MV-4-11 (cell line): ENCODE data around the gene SUGCT.
"Not testable (repeated sequence)": the region's sequence is repeated elsewhere in the genome, so short reads cannot be mapped to it uniquely, and the experiment has no call there.

ENCODE experiments used
- DNase-seq: peaks from one replicate; lab custom pipeline; 2025; lab: John Stamatoyannopoulos, UW

SUGCT gene

GRCh38 chr7:40405991-40406390 is 271.2 kb downstream of the SUGCT start:
- DNase-seq = no peak

GRCh38 chr7:40412323-40412722 is 277.5 kb downstream of the SUGCT start:
- DNase-seq = no peak

- not testable (repeated sequence) for DNase-seq
Observed at GRCh38 chr7:40414704-40415103, 279.9 kb downstream of the SUGCT start.

DNA sequence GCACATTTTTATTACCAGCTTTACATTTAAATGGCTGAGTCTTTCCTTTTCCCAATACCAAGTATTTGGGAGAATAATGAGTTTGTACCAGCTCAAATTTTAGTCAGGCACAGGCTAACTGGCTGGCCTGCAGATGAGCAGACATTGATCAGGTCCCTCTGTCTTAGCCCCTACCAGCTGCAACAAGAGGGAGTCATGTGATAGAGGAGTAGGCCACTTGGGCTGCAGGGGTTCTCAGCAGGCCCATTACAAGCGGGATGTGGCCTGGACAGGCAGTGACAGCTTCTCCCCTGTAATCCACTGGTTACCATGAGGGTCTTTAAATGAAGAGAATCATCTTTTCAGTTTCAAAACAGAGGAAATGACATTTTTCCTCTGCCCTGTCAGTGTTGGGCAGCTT is 283.6 kb downstream of the SUGCT start:
- DNase-seq = no peak

- no peak for DNase-seq
Observed at GRCh38 chr7:40418983-40419382, 284.2 kb downstream of the SUGCT start.

DNA sequence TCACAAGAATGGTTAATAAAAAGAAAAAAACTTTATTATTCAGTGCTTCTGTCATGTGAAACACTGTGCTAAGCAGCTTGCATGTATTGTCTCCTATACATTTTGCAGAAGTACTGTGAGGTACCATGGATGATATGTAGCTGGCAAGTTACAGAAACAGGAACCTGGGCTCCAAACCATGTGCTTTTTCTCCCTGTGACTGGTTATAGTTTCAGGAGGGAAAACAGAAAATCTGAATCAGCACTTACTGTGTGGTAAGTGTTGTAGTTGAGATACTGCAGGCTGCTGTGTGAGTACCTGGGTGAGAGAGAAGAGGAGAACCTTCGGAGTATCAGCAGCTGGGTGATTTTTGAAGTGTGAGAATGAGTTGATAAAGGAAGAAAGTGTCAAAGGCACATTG is 285.0 kb downstream of the SUGCT start:
- DNase-seq = peak; percentile 66

- DNase-seq = no peak
Observed at GRCh38 chr7:40421433-40421832, 286.6 kb downstream of the SUGCT start.

DNA sequence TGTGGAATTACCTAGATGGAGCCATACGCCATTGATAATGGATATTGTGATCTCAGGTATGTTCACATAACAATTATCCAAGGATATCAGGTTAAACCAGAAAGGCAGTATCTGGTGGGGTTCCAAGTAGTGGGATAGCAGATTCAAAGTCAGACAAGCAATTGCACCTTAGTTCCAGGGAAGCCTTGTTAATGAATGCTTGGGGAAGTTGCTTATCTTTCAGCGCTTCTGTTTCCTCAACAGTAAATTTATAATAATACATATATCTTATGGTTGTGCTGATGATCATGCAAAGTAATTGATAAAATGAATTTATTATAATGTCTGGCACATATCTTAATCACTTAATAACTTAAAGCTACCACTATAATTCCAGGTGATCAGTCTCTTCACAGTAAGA is 290.9 kb downstream of the SUGCT start:
- no peak for DNase-seq

DNA sequence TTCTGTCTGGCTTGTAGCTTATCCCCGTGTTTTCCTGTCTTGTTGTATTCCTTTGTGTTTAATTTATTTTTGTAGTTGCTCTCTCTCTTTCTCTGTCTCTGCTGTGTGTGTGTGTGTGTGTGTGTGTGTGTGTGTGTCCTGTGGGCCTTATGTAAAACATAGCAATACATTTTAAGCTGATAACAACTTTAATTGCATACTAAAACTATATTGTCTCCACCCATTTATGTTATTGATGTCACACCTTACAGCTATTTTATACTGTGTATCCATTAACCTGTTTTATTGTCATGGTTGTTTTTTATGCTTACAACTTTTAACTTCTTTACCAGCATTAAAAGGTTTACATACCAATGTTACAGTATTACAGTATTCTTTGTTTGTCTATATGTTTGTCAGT is 293.6 kb downstream of the SUGCT start:
- no peak for DNase-seq

- DNase-seq = no peak
Observed at GRCh38 chr7:40429826-40430225, 295.0 kb downstream of the SUGCT start.

GRCh38 chr7:40432046-40432445 is 297.2 kb downstream of the SUGCT start:
- no peak for DNase-seq

DNA sequence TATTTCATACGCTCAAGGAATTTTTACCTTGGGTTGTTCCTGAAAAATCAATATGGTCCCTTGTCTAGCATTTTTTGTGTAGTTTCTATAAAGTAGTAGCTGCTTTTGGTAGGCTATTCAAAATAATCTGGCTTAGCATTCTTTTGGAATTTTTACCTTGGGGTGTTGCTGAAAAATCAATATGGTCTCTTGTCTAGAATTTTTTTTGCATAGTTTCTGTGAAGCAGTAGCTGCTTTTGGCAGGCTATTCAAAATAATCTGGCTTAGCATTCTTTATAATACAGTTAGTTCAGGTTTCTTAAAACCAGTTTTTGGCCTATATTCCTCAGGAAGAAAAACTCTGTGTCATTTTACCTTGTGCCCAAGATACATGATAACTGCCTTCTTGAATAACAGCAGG is 301.9 kb downstream of the SUGCT start:
- no peak for DNase-seq

- DNase-seq = no peak
Observed at GRCh38 chr7:40437498-40437897, 302.7 kb downstream of the SUGCT start.

DNA sequence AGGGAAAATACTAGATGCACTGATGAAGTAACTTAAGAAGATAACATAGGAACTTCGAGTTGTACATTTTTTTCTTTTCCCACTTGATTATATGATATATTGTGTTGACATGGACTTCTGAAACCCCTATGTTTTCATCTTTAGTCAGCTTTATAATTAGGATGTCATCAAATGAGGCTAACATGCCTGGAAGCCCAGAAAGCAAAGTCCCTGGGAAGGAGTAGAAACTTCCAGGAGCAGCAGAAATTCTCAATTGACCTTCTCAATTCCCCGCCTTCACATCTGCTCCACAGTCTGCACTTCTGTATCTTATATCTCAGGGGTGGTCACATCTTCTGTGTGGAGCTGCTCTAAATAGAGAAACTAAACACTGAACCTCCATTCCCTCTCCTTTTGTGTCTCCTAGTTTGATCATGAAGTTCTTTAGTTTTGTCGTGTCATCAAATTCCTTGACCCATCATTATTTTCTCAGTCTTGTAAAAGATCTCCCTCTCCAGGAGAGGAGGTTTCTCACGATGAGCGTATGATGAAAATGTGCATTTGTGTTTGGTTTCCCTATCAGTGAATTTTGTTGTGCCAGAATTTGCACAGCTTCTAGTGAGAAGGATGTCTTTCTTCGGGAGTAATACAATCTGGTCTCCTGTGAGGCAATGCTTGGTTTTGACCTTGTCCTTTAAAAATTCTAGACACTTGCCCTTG is 303.3 kb downstream of the SUGCT start:
- no peak for DNase-seq

- no peak for DNase-seq
Observed at GRCh38 chr7:40439686-40440085, 304.9 kb downstream of the SUGCT start.

DNA sequence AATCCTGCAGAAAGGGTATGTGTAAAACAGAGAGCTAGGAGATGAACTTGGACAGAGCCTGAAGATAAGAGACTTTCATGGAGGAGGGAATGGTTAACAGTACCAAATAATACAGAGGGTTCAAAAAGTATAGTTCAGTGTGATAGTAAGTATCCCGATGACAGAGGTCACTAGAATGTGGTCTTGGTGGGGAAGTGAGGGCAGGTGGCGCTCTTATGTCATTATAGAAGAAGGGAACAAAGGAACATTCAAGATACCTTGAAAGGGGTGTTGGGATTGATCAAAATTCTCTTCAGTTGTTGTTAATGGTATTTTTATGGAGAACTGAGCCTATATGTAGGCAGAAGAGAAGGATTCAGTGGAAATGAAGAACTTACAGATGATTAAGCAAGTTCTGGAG is 312.5 kb downstream of the SUGCT start:
- no peak for DNase-seq

DNA sequence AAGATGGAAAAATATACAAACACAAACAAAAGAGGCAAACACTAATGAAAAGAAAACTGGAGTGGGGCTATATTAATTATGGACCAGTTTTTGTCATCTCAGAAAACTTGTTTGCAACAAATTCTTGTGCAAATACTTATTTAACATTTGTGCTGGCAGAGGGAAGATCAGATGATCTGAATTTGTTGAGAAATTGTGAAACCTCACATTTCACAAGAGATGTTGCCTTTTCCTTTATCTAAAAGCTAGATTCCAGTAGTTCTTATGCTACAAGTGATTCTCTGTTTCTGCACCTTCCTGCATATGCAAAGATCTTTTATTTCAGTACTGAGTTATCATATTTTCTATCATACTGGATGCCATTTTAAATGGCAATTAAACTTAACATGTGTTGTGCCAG is 320.7 kb downstream of the SUGCT start:
- DNase-seq = no peak

- no peak for DNase-seq
Observed at GRCh38 chr7:40457776-40458480, 323.1 kb downstream of the SUGCT start.

DNA sequence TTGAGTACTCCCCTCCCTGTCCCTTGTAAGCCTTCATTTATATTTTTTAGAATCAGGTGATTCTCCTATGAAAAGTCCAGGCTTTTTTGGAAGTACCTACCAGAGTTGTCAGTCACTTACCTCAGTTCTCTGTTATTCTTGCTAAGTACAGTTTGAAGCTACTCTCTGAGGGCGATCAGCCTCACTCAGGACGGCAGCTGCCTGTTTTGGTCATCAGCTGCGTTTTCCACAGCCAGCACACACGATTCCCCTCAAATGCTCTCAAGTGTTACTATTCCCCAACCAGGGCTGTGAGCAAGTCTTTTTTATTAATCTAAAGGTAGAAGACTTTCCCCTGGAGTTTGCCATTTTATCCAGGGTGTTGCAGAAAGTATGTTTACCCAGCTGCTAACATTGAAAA is 328.6 kb downstream of the SUGCT start:
- DNase-seq = no peak

- DNase-seq = no peak
Observed at GRCh38 chr7:40468891-40469864, 334.4 kb downstream of the SUGCT start.

GRCh38 chr7:40470091-40470592 is 335.3 kb downstream of the SUGCT start:
- DNase-seq = no peak

DNA sequence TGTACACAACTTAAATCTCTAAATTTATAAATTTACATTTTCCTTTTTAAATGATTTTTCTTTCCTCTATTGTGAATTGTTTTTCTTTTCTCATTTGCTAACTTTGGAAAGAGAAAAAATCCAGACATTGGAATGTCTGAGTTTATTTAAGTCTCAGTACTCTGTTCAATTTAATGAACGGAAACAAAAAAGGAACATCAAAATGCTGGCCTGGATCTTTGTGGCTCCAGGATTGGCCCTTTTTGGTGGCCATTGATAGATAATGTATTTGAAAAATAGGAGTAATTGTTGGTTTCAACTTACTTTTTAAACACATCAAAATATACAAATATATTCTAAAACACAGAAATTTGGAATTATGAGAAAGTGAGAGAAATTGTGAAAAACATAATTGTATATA is 336.0 kb downstream of the SUGCT start:
- DNase-seq = no peak
